CD4-positive, alpha-beta T cell (primary cell): ENCODE measurements around the gene AK8. TPM values are rescaled to one million over a fixed set of nuclear protein-coding genes. Genes with fewer than 3 reads are reported as not detected.

Experiments
- ATAC-seq: fragments of 200-7000 bp; cut with Tn5 transposase; one replicate; pipeline ENCODE4 v1.10.0; 2022; ENCODE audit warnings: mild to moderate bottlenecking; ENCODE audit not compliant: poor library complexity
- CTCF ChIA-PET: fragments of 350-600 bp; sonication (Branson Sonifier 250); formaldehyde crosslinking; loops from one replicate; lab custom pipeline; 2021; ENCODE audit warnings: antibody characterized with exemption, inconsistent platforms; lab: Charles Lee
- POLR2A ChIA-PET: fragments of 350-600 bp; sonication (Branson Sonifier 250); formaldehyde crosslinking; loops from one replicate; lab custom pipeline; 2021; ENCODE audit warnings: antibody characterized with exemption, inconsistent platforms; lab: Charles Lee
- DNase-seq, 14 experiments: peaks; one replicate each; pipeline ENCODE4 v3.0.0-alpha.2; 2013 to 2020; ENCODE audit warnings: mixed read lengths in 2 of 14
- H3K27ac ChIP-seq, 2 donors: one replicate each; pipeline versions ENCODE4 v1.5.1 to v1.7.0; 2013; ENCODE audit warnings: low read length in 2 of 2, low read depth in 1 of 2, mild to moderate bottlenecking in 1 of 2
- H3K27me3 ChIP-seq, 2 experiments: 1 replicate in 1 of 2; 2 replicates in 1 of 2; pipeline versions ENCODE4 v1.6.1 to v1.7.0; 2013; ENCODE audit warnings: low read length in 2 of 2, control low read depth in 1 of 2, mild to moderate bottlenecking in 1 of 2, moderate library complexity in 1 of 2; ENCODE audit not compliant: insufficient read depth in 2 of 2, control insufficient read depth in 1 of 2
- H3K36me3 ChIP-seq: one replicate; pipeline ENCODE4 v1.6.1; 2013; ENCODE audit warnings: low read length, control low read depth; ENCODE audit not compliant: insufficient read depth
- H3K4me1 ChIP-seq: one replicate; pipeline ENCODE4 v1.6.1; 2013; ENCODE audit warnings: low read length, control low read depth; ENCODE audit not compliant: insufficient read depth
- H3K4me3 ChIP-seq: one replicate; pipeline ENCODE4 v1.5.1; 2013; ENCODE audit warnings: mild to moderate bottlenecking, low read length, moderate library complexity
- H3K9me3 ChIP-seq, 2 experiments: 1 replicate in 1 of 2; 2 replicates in 1 of 2; pipeline versions ENCODE4 v1.6.1 to v1.7.0; 2013; ENCODE audit warnings: low read length in 2 of 2, mild to moderate bottlenecking in 2 of 2, control low read depth in 1 of 2, moderate library complexity in 1 of 2; ENCODE audit not compliant: control insufficient read depth in 1 of 2, insufficient read depth in 1 of 2
- H3K27ac Mint-ChIP-seq: one replicate; pipeline ENCODE4 v1.8.0; 2020; ENCODE audit warnings: mixed read lengths
- H3K27me3 Mint-ChIP-seq: one replicate; pipeline ENCODE4 v1.8.0; 2021; ENCODE audit warnings: mixed read lengths
- H3K36me3 Mint-ChIP-seq: one replicate; pipeline ENCODE4 v1.8.0; 2021; ENCODE audit warnings: low read depth, mixed read lengths
- H3K4me1 Mint-ChIP-seq: one replicate; pipeline ENCODE4 v1.8.0; 2021; ENCODE audit warnings: low read depth, mixed read lengths
- H3K4me3 Mint-ChIP-seq: one replicate; pipeline ENCODE4 v1.8.0; 2020; ENCODE audit warnings: mild to moderate bottlenecking, mixed read lengths
- H3K9me3 Mint-ChIP-seq: one replicate; pipeline ENCODE4 v1.8.0; 2020; ENCODE audit warnings: mixed read lengths
- CTCF ChIP-seq: fragments of 200-600 bp; IDR thresholded peaks from one replicate; pipeline ENCODE4 v1.8.0; 2022; ENCODE audit warnings: antibody characterized with exemption, mild to moderate bottlenecking
- intact Hi-C, 2 experiments: fragments of 100-400 bp; cut with DNase I in 1 of 2; cut with micrococcal nuclease in 1 of 2; formaldehyde crosslinking; loops; one replicate each; pipeline versions ENCODE4 v1.15.1 to v1.9.0; 2023 to 2025; cut with DNase I, micrococcal nuclease
- total RNA-seq, 174 experiments: library from RNA in 2 of 174; stranded (reverse) in 2 of 174; gene quantifications; one replicate each; pipeline ENCODE4 v1.2.3 and lab custom pipeline; 2021 to 2026

AK8 gene
- total RNA-seq, 2 experiments from 2014 or later, result not detected

- peaks cover 0 to 2% of the 10 kb centered on the region in 2 experiments for H3K27me3 ChIP-seq
- no peaks in the 10 kb centered on the region for H3K9me3 ChIP-seq
- Mint-ChIP-seq H3K27ac (no peak overlapping the region), H3K4me3 (no peak overlapping the region), H3K9me3 (no peaks in the 10 kb centered on the region), H3K4me1 (no peaks in the 10 kb centered on the region), H3K36me3 (no peaks in the 10 kb centered on the region), H3K27me3 (no peaks in the 10 kb centered on the region)
- DNase-seq (no peak), ATAC-seq (no peak)
- H3K4me3 ChIP-seq, result no peak overlapping the region
- H3K4me1 ChIP-seq, result no peaks in the 10 kb centered on the region
- no peaks in the 10 kb centered on the region for H3K36me3 ChIP-seq
- no peak for TF ChIP-seq CTCF
- ChIA-PET POLR2A (no interaction called here), CTCF (no interaction called here)
- intact Hi-C loops, result no loop called here
- H3K27ac ChIP-seq, result no peak overlapping the region
These were observed 13.8 kb downstream of the AK8 start for GRCh38 chr9:132864277-132864676.

DNA sequence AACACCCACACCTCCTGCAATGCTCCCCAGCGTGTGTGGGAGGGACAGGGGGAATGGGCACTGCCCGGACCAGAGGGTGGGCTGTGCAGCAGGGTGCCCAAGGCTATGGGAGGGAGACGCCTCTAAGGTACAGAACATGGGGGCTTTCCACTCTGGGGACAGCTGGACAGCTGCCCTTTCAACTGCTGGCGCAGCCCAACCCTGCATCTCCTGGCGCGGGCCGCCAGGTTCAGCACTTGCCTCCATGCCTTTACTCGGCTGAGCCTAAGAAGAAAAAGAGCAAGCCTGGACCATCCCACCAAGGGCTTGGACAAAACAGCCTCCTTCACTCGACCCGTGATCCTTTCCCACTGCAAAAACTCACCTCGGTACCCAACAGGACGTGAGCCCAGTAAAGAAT lies 15.0 kb downstream of the AK8 start:
- H3K4me1 ChIP-seq, result no peaks in the 10 kb centered on the region
- DNase-seq (no peak), ATAC-seq (no peak)
- H3K9me3 ChIP-seq, result no peaks in the 10 kb centered on the region
- H3K27ac Mint-ChIP-seq, result no peak overlapping the region
- ChIA-PET CTCF (interaction anchor here (0.6 kb wide), 1 partner anchor 27 kb away, joined by 3 read pairs; no protein-coding TSS in a partner anchor), POLR2A (no interaction called here)
- TF ChIP-seq CTCF, result no peak
- no peaks in the 10 kb centered on the region for H3K27me3 Mint-ChIP-seq
- intact Hi-C loops, result no loop called here
- H3K4me3 Mint-ChIP-seq, result no peak overlapping the region
- no peaks in the 10 kb centered on the region for H3K36me3 ChIP-seq
- H3K4me1 Mint-ChIP-seq, result no peaks in the 10 kb centered on the region
- no peak overlapping the region for H3K4me3 ChIP-seq
- no peaks in the 10 kb centered on the region for H3K9me3 Mint-ChIP-seq
- no peak overlapping the region for H3K27ac ChIP-seq
- no peaks in the 10 kb centered on the region for H3K36me3 Mint-ChIP-seq
- H3K27me3 ChIP-seq, result peaks cover 0 to 2% of the 10 kb centered on the region in 2 experiments

DNA sequence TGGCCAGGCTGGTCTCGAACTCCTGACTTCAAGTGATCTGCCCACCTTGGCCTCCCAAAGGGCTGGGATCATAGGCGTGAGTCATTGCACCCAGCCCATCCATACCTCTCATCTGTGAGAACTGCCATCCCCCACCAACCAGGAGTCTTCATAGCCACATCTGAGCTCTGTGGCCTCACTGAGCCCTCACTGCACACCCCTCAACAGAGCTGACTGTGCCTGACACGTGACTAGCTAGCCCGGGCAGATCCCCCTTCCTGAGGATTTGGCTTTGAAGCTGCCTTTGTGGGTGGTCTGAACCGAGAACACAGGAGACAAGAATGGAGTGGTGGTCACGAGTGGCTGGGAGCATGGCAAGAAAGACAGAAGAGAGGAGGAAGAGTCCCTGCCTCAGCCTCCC lies 15.6 kb downstream of the AK8 start:
- Mint-ChIP-seq H3K4me1 (no peaks in the 10 kb centered on the region), H3K27ac (no peak overlapping the region), H3K27me3 (no peaks in the 10 kb centered on the region), H3K36me3 (no peaks in the 10 kb centered on the region), H3K4me3 (no peak overlapping the region), H3K9me3 (no peaks in the 10 kb centered on the region)
- ChIA-PET POLR2A (no interaction called here), CTCF (interaction anchor here (0.6 kb wide), 1 partner anchor 27 kb away, joined by 3 read pairs; no protein-coding TSS in a partner anchor)
- no peak for DNase-seq
- no peaks in the 10 kb centered on the region for H3K36me3 ChIP-seq
- intact Hi-C loops, result no loop called here
- ATAC-seq, result no peak
- no peak overlapping the region for H3K4me3 ChIP-seq
- no peaks in the 10 kb centered on the region for H3K4me1 ChIP-seq
- no peaks in the 10 kb centered on the region for H3K9me3 ChIP-seq
- no peak for TF ChIP-seq CTCF
- peaks cover 0 to 2% of the 10 kb centered on the region in 2 experiments for H3K27me3 ChIP-seq
- no peak overlapping the region for H3K27ac ChIP-seq
